IMR-90 (cell line): ENCODE results near the gene BCL11B. TPM values are rescaled to one million over a fixed set of nuclear protein-coding genes. Genes with fewer than 3 reads are reported as not detected.

ENCODE experiments used
- ATAC-seq: fragments of 200-7000 bp; cut with Tn5 transposase; 2 replicates; pipeline ENCODE4 v1.9.1; 2020; ENCODE audit warnings: low read depth, mild to moderate bottlenecking, moderate library complexity
- BruUV-seq: library from RNA; stranded (reverse); fragments of 400-500 nt; replicated peaks from 2 replicates; lab custom pipeline; 2021; lab: Mats Ljungman, UMichigan
- CTCF ChIA-PET: fragments of 300-600 bp; formaldehyde crosslinking; extraction: SDS; loops from one replicate; lab custom pipeline; 2021; ENCODE audit warnings: antibody characterized with exemption; lab: Yijun Ruan, JAX
- POLR2A ChIA-PET: fragments of 300-600 bp; sonication (Branson Sonifier 250); formaldehyde crosslinking; loops from one replicate; lab custom pipeline; 2022; ENCODE audit warnings: antibody characterized with exemption; ENCODE audit not compliant: unreplicated experiment; lab: Charles Lee
- DNase-seq: peaks from one replicate; pipeline ENCODE4 v3.0.0; 2013
- H2AFZ ChIP-seq: replicated peaks from 2 replicates; pipeline ENCODE3; 2013; ENCODE audit warnings: low read length, mild to moderate bottlenecking; ENCODE audit not compliant: poor library complexity
- H2AK5ac ChIP-seq: 2 replicates; pipeline ENCODE4 v1.6.1; 2013; ENCODE audit warnings: low read depth, low read length, inconsistent platforms
- H2AK9ac ChIP-seq: replicated peaks from 2 replicates; pipeline ENCODE3; 2013; ENCODE audit warnings: mild to moderate bottlenecking, low read depth, low read length, moderate library complexity; ENCODE audit not compliant: poor library complexity
- H2BK120ac ChIP-seq: 2 replicates; pipeline ENCODE4 v1.6.1; 2013; ENCODE audit warnings: low read depth, low read length, inconsistent platforms
- H2BK15ac ChIP-seq: 3 replicates; pipeline ENCODE4 v1.6.1; 2013; ENCODE audit warnings: low read depth, low read length, inconsistent platforms
- H2BK20ac ChIP-seq: 2 replicates; pipeline ENCODE4 v1.6.1; 2013; ENCODE audit warnings: low read depth, mild to moderate bottlenecking, inconsistent platforms, low read length, moderate library complexity
- H2BK5ac ChIP-seq: 2 replicates; pipeline ENCODE4 v1.6.1; 2013; ENCODE audit warnings: mild to moderate bottlenecking, low read depth, low read length, inconsistent platforms; ENCODE audit not compliant: poor library complexity, severe bottlenecking
- H3K14ac ChIP-seq: replicated peaks from 2 replicates; pipeline ENCODE4 v1.6.1; 2013; ENCODE audit warnings: low read depth, low read length, inconsistent platforms
- H3K18ac ChIP-seq: 2 replicates; pipeline ENCODE4 v1.6.1; 2013; ENCODE audit warnings: low read depth, low read length, control low read depth
- H3K23ac ChIP-seq: 2 replicates; pipeline ENCODE4 v1.6.1; 2013; ENCODE audit warnings: low read depth, low read length, inconsistent platforms
- H3K27ac ChIP-seq: 2 replicates; pipeline ENCODE4 v1.5.1; 2013; ENCODE audit warnings: mild to moderate bottlenecking, control low read depth, low read length; ENCODE audit not compliant: insufficient read depth
- H3K27me3 ChIP-seq: 2 replicates; pipeline ENCODE4 v1.6.1; 2013; ENCODE audit warnings: low read length; ENCODE audit not compliant: control insufficient read depth, insufficient read depth
- H3K36me3 ChIP-seq: 2 replicates; pipeline ENCODE4 v1.6.1; 2013; ENCODE audit warnings: low read length, mixed read lengths; ENCODE audit not compliant: control insufficient read depth, insufficient read depth
- H3K4ac ChIP-seq: 2 replicates; pipeline ENCODE4 v1.6.1; 2013; ENCODE audit warnings: low read depth, low read length, inconsistent platforms
- H3K4me1 ChIP-seq: 2 replicates; pipeline ENCODE4 v1.6.1; 2013; ENCODE audit warnings: low read length, mixed read lengths; ENCODE audit not compliant: control insufficient read depth, insufficient read depth
- H3K4me2 ChIP-seq: 2 replicates; pipeline ENCODE4 v1.6.1; 2013; ENCODE audit warnings: low read depth, mild to moderate bottlenecking, control low read depth, low read length, moderate library complexity
- H3K4me3 ChIP-seq: 2 replicates; pipeline ENCODE4 v1.5.1; 2013; ENCODE audit warnings: low read depth, mild to moderate bottlenecking, control low read depth, low read length, moderate library complexity; ENCODE audit not compliant: insufficient read depth
- H3K56ac ChIP-seq: 2 replicates; pipeline ENCODE4 v1.6.1; 2013; ENCODE audit warnings: low read length, inconsistent platforms; ENCODE audit not compliant: insufficient read depth; ENCODE audit errors: extremely low read depth
- H3K79me1 ChIP-seq, 2 experiments: 2 replicates each; pipeline ENCODE4 v1.6.1; 2013; ENCODE audit warnings: low read length in 2 of 2, inconsistent platforms in 1 of 2, low read depth in 1 of 2
- H3K9ac ChIP-seq: 2 replicates; pipeline ENCODE4 v1.6.1; 2013; ENCODE audit warnings: low read depth, low read length, control low read depth
- H3K9me1 ChIP-seq: 2 replicates; pipeline ENCODE4 v1.6.1; 2013; ENCODE audit warnings: low read length, inconsistent platforms; ENCODE audit not compliant: insufficient read depth
- H3K9me3 ChIP-seq: 2 replicates; pipeline ENCODE4 v1.6.1; 2013; ENCODE audit warnings: low read length; ENCODE audit not compliant: control insufficient read depth, insufficient read depth
- H4K20me1 ChIP-seq: 2 replicates; pipeline ENCODE4 v1.6.1; 2013; ENCODE audit warnings: low read length, inconsistent platforms; ENCODE audit not compliant: insufficient read depth
- H4K5ac ChIP-seq: 2 replicates; pipeline ENCODE4 v1.6.1; 2013; ENCODE audit warnings: mild to moderate bottlenecking, low read depth, low read length, control low read depth
- H4K8ac ChIP-seq, 2 experiments: 2 replicates each; pipeline ENCODE4 v1.6.1; 2013; ENCODE audit warnings: low read depth in 2 of 2, low read length in 2 of 2, control low read depth in 1 of 2, inconsistent platforms in 1 of 2
- H4K91ac ChIP-seq: 2 replicates; pipeline ENCODE4 v1.6.1; 2013; ENCODE audit warnings: low read depth, low read length, inconsistent platforms; ENCODE audit not compliant: insufficient read depth
- BHLHE40 ChIP-seq: fragments of 150-350 bp; IDR thresholded peaks from 2 replicates; pipeline ENCODE4 v1.6.1; 2016; ENCODE audit warnings: mild to moderate bottlenecking, low read depth, low read length
- CEBPB ChIP-seq: IDR thresholded peaks from 2 replicates; pipeline ENCODE4 v1.6.1; 2012; ENCODE audit warnings: low read depth, low read length, improper control_type of control experiment
- CHD1 ChIP-seq: IDR thresholded peaks from 2 replicates; pipeline ENCODE4 v1.6.1; 2012; ENCODE audit warnings: low read depth, low read length, improper control_type of control experiment
- CTCF ChIP-seq: conservative IDR thresholded peaks from 2 replicates; pipeline ENCODE4 v1.5.1; 2012; ENCODE audit warnings: mild to moderate bottlenecking, low read depth, low read length, improper control_type of control experiment
- MAFK ChIP-seq: IDR thresholded peaks from 2 replicates; pipeline ENCODE4 v1.6.1; 2012; ENCODE audit warnings: low read depth, low read length, improper control_type of control experiment
- MAZ ChIP-seq: IDR thresholded peaks from 2 replicates; pipeline ENCODE4 v1.6.1; 2012; ENCODE audit warnings: low read depth, mild to moderate bottlenecking, low read length, improper control_type of control experiment, moderate library complexity, borderline replicate concordance
- MXI1 ChIP-seq: IDR thresholded peaks from 2 replicates; pipeline ENCODE4 v1.6.1; 2012; ENCODE audit warnings: low read depth, mild to moderate bottlenecking, low read length, moderate library complexity, borderline replicate concordance
- NFE2L2 ChIP-seq: fragments of 150-350 bp; IDR thresholded peaks from 2 replicates; pipeline ENCODE4 v1.6.1; 2016; ENCODE audit warnings: low read depth, mild to moderate bottlenecking, low read length
- POLR2A ChIP-seq: IDR thresholded peaks from 2 replicates; pipeline ENCODE4 v1.6.1; 2012; ENCODE audit warnings: mild to moderate bottlenecking, low read depth, low read length
- RFX5 ChIP-seq: IDR thresholded peaks from 2 replicates; pipeline ENCODE4 v1.8.0; 2012; ENCODE audit warnings: low read depth, mild to moderate bottlenecking, low read length, moderate library complexity
- SMC3 ChIP-seq: fragments of 150-350 bp; IDR thresholded peaks from 2 replicates; pipeline ENCODE4 v1.6.1; 2016; ENCODE audit warnings: low read depth, mild to moderate bottlenecking, antibody characterized with exemption, low read length, moderate library complexity
- USF2 ChIP-seq: fragments of 150-350 bp; IDR thresholded peaks from 2 replicates; pipeline ENCODE4 v1.6.1; 2017; ENCODE audit warnings: mild to moderate bottlenecking, antibody characterized with exemption, low read length, low read depth
- WGBS, 2 experiments: methylation state at CpG; one replicate each; pipeline versions ENCODE4 v1.1.5 to v1.1.7; 2013; ENCODE audit warnings: missing lambda C conversion rate in 2 of 2; ENCODE audit not compliant: insufficient read length in 1 of 2; ENCODE audit errors: extremely low coverage in 2 of 2; 5-methylcytosine and 5-hydroxymethylcytosine counted together
- dilution Hi-C: fragments of 300-500 bp; cut with HindIII; formaldehyde crosslinking; loops from one replicate; pipeline ENCODE4 v1.14.3; 2018; ENCODE audit warnings: low sequenced_read_pairs; ENCODE audit not compliant: unreplicated experiment
- in situ Hi-C: fragments of 300-500 bp; cut with MboI; formaldehyde crosslinking; loops from 3 replicates; pipeline ENCODE4 v1.14.3; 2019; ENCODE audit warnings: low sequenced_read_pairs, inconsistent platforms, mixed read lengths
- intact Hi-C: fragments of 100-400 bp; cut with micrococcal nuclease; formaldehyde crosslinking; loops from 2 replicates; pipeline ENCODE4 v1.10.0; 2022
- polyA plus RNA-seq, 3 experiments: library from polyadenylated mRNA; depleted of rRNA; stranded (reverse); fragments of >200 nt; gene quantifications; 2 replicates each; pipeline ENCODE4 v1.2.3, GENCODE V29; 2012; ENCODE audit warnings: low replicate concordance in 1 of 3
- total RNA-seq: library from RNA; depleted of rRNA; stranded (reverse); fragments of >200 nt; gene quantifications from 2 replicates; pipeline ENCODE4 v1.2.3, GENCODE V29; 2012
- TF ChIP-seq, protein P1 (sequence below): fragments of 150-350 bp; IDR thresholded peaks from 2 replicates; pipeline ENCODE4 v1.6.1; 2016; ENCODE audit warnings: low read depth, mild to moderate bottlenecking, low read length, moderate library complexity, borderline replicate concordance

The BCL11B gene
- total and polyA plus RNA-seq, 2 of the 4 experiments (the other 2 are of a cell fraction): under 0.01 TPM; not detected in 1

GRCh38 chr14:99164712-99165111 lies 107.3 kb downstream of the BCL11B start:
- CTCF ChIA-PET: no interaction called here
- H2BK20ac ChIP-seq: no peak overlapping the region

More at GRCh38 chr14:99164712-99165111, 107.3 kb downstream of the BCL11B start:
- Histone ChIP-seq H3K14ac (no peak overlapping the region), H3K27me3 (no peaks in the 10 kb centered on the region), H4K5ac (no peak overlapping the region), H3K9me1 (no peaks in the 10 kb centered on the region), H3K9ac (no peak overlapping the region), H3K4ac (no peak overlapping the region), H3K9me3 (peaks cover 26% of the 10 kb centered on the region), H3K36me3 (no peaks in the 10 kb centered on the region), H3K18ac (no peak overlapping the region), H2AK9ac (no peak overlapping the region), H3K27ac (no peak overlapping the region), H4K20me1 (no peaks in the 10 kb centered on the region), H4K91ac (no peak overlapping the region), H2AFZ (no peak overlapping the region), H2BK5ac (no peak overlapping the region), H4K8ac (no peak overlapping the region), H2AK5ac (no peak overlapping the region), H2BK15ac (no peak overlapping the region), H3K4me2 (no peak overlapping the region), H3K4me3 (no peak overlapping the region), H3K56ac (no peak overlapping the region), H3K23ac (no peak overlapping the region), H3K79me1 (no peaks in the 10 kb centered on the region), H3K4me1 (no peaks in the 10 kb centered on the region), H2BK120ac (no peak overlapping the region)
- intact Hi-C loops: loop anchor here (5.0 kb wide), 1 partner anchor 1307 kb away; no protein-coding TSS in a partner anchor
- dilution Hi-C loops: no loop called here
- TF ChIP-seq SMC3: no peak
- no peak for TF ChIP-seq MAZ
- TF ChIP-seq RFX5: no peak
- no peak for TF ChIP-seq CTCF
- TF ChIP-seq NFE2L2: no peak
- TF ChIP-seq, protein P1, sequence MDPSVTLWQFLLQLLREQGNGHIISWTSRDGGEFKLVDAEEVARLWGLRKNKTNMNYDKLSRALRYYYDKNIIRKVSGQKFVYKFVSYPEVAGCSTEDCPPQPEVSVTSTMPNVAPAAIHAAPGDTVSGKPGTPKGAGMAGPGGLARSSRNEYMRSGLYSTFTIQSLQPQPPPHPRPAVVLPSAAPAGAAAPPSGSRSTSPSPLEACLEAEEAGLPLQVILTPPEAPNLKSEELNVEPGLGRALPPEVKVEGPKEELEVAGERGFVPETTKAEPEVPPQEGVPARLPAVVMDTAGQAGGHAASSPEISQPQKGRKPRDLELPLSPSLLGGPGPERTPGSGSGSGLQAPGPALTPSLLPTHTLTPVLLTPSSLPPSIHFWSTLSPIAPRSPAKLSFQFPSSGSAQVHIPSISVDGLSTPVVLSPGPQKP: no peak
- no peak for TF ChIP-seq MAFK
- no peak for TF ChIP-seq CEBPB
- TF ChIP-seq MXI1: no peak
- no peak for TF ChIP-seq CHD1
- no peak for TF ChIP-seq USF2
- TF ChIP-seq BHLHE40: no peak
- TF ChIP-seq POLR2A: no peak
- no peak for DNase-seq
- ATAC-seq: no peak
- POLR2A ChIA-PET: no interaction called here
- in situ Hi-C loops: no loop called here
- no CpG with 5 or more reads among the region's 5 CpGs for WGBS, 2 experiments
- no TSS peak for BruUV-seq
